TTC549 (cell line): Measurements from ENCODE around the gene TSPYL1.
A peak's percentile ranks its signal among the peaks of the same experiment; 100 is the strongest.
"Not testable (repeated sequence)": the region's sequence is repeated elsewhere in the genome, so short reads cannot be mapped to it uniquely, and the experiment has no call there.

ENCODE experiments used
- FAIRE-seq: peaks from 2 replicates; lab custom pipeline; 2012; peaks lifted over from hg19 to GRCh38; lab: Jason Lieb, UNC

TSPYL1 gene

GRCh38 chr6:116292553-116292952 lies 12.8 kb upstream of the TSPYL1 start:
- no peak for FAIRE-seq

GRCh38 chr6:116291701-116292396 lies 12.1 kb upstream of the TSPYL1 start:
- FAIRE-seq, result no peak

DNA sequence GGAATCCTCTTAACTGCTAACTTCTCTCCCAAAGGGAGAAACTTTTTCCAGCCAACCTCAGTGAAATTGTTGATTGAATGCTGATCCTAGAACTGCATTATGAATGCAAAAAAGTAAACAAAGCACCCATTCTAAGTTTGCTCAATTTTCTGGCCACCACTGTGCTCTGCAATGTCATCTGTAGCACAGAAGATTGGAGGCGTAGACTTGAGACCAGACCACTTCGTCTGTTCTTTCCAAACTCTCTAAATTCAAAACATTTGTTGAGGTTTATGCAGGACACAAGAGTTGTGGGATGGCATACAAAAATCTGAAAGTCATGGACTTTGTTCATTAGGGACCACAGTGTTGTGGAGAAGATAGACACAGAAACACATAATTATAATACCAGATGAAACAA lies 11.1 kb upstream of the TSPYL1 start:
- no peak for FAIRE-seq

GRCh38 chr6:116289876-116290275 lies 10.1 kb upstream of the TSPYL1 start:
- FAIRE-seq, result no peak

DNA sequence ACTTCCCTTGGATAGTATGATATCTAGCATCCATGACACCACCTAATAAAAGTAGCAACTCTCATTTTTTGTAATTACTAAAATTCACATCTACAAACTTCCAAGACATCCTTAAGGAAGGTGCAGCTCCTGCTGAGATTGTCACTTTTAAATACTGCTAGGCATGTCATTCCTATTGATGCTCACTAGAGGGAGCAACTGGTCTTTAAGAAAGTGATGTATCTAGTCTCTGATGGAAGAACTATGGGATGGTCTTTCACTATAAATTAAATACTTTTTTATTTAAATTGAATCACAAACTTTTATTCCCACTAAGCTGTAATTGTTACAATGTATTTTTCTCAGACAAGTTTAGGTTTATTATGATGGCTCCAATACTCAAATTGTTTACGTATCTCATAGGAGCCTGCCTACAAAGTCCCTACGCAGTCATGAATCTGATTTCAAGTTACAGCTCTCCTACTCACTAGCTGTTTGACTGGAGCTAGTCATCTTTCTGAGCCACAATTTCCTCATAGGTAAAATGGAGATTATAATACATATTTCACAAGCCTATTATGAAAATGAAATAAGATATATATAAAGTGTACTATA lies 8.1 kb upstream of the TSPYL1 start:
- FAIRE-seq, result peak; percentile 94

- no peak for FAIRE-seq
Observed at GRCh38 chr6:116286773-116287358, 7.1 kb upstream of the TSPYL1 start.

GRCh38 chr6:116284984-116285383 lies 5.3 kb upstream of the TSPYL1 start:
- not testable (repeated sequence) for FAIRE-seq

DNA sequence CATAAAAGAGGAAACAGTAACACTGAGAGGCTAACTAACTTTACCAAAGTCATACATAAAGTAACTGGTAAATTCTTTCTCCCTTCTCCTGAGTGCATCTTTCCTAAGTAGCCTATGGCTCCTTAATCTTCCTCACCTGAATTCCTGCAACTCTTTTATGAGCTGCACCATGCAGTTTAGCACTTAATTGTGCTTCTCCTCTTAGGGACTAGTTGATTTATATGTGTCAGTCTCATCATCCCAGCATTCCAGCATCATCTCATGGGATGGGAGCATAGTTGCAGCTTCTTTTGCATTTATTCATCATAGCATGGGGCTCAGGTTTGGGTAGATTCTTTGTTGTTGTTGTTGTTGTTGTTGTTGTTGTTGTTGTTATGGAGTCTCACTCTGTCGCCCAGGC lies 3.5 kb upstream of the TSPYL1 start:
- no peak for FAIRE-seq

- FAIRE-seq, result no peak
Observed at GRCh38 chr6:116282698-116283097, 3.0 kb upstream of the TSPYL1 start.

GRCh38 chr6:116280933-116281316 lies 1.2 kb upstream of the TSPYL1 start:
- no peak for FAIRE-seq

DNA sequence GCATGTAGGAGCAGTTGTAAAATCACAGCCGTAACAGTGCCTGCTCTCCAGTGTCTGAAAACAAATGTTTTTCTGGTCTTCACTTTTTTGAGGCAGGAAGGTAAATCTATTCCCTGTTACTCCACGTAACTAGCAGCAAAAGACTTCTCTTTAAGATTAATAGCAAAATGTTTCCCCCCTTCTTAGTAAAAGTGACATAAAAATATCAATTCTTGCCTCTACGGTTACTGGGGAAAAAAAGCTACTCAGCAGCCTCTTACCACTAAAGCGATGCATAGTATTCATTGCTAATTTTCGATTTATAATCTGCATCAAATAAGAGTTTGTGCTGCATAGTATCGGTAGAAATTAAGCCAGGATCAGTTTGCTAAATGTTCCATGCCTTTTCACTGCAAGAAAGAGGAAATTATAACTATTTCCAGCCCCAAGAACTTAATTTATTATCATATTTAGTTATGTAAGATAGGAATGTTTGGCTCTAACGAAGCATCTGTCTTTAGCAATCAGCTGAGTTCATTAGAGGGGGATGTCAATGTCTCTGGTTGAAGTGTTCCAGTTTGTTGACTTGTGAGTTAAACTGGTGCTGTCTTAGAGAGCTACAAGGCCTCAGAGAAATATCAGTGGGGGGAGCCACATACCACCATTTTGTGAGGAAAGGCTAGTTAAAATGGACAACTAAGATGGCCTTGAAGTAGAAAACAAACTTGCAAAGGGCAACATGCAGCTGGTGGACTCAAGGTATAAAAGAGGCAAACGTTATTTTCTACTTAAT lies 617 bp upstream of the TSPYL1 start:
- FAIRE-seq, result no peak

DNA sequence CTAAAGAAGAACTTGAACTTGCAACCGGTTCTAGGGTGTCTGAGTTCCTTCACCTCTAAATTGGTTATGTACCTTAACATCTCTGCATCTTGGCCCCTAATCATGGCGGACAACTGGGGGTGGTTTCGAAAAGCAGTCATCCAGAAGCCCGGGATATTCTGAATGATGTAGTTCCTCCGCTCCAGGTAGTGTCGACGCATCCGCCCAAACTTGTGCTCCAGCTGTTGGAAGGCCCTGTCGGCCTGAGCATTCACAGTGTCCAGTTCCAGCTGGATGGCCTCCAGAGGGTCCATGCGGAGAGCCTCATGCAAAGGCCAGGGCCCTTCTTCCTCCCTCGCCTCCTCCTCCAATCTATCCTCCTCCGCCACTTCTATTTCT lies 887 bp downstream of the TSPYL1 start:
- FAIRE-seq, result no peak

DNA sequence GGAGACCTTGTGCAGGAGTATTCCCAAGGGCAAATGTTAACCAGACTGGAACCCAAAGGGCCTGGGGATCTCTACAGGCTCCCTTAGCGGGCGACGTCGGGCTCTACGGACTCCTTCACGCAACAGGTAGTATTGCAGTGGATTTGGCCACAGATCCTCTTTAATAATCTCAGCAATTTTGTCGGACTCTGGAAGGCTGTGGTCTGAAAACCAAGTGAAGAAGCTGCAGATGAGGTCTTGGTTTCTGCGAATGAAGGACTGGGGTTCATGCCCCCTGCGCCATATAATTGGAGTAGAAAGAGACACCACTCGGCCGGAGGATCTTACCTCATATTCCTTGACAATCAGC lies 1.3 kb downstream of the TSPYL1 start:
- no peak for FAIRE-seq

DNA sequence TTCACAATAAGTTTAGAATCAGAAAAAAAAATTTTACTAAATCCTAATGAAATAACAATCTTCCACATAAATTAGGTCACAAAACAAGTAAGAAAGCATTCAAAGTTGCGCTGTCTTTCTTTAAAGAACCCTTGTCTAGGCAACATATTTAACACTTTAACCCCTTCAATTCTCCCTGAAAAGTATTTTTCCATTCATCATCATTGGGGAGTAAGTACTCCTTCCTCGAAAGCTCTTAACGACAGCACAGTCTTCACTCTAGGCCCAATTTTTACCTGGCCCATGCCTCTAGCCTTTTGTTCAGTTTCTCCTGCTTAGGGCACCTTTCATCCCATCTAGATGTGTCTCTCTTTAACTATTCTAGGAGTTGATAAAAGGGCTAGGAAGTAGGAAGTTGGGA lies 2.6 kb downstream of the TSPYL1 start:
- no peak for FAIRE-seq

GRCh38 chr6:116271149-116271708 lies 8.5 kb downstream of the TSPYL1 start:
- no peak for FAIRE-seq

GRCh38 chr6:116268589-116269293 lies 11.0 kb downstream of the TSPYL1 start:
- peak; percentile 93 for FAIRE-seq

GRCh38 chr6:116267836-116268588 lies 11.7 kb downstream of the TSPYL1 start:
- FAIRE-seq, result no peak

DNA sequence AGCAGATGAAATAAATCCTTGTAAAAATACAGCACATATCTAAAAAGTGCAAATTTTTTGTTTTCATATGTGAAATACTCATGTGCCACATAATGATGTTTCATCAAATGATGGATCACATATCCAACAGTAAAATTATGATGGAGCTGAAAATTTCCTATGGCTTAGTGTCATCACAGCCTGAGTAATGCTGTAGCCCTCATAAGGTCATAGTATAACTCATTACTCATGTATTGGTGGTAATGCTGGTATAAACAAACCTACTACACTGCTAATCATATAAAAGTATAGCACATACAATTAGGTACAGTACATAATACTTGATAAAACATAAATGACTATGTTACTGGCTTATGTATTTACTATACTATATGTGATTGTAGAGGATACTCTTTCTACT lies 12.9 kb downstream of the TSPYL1 start:
- no peak for FAIRE-seq

DNA sequence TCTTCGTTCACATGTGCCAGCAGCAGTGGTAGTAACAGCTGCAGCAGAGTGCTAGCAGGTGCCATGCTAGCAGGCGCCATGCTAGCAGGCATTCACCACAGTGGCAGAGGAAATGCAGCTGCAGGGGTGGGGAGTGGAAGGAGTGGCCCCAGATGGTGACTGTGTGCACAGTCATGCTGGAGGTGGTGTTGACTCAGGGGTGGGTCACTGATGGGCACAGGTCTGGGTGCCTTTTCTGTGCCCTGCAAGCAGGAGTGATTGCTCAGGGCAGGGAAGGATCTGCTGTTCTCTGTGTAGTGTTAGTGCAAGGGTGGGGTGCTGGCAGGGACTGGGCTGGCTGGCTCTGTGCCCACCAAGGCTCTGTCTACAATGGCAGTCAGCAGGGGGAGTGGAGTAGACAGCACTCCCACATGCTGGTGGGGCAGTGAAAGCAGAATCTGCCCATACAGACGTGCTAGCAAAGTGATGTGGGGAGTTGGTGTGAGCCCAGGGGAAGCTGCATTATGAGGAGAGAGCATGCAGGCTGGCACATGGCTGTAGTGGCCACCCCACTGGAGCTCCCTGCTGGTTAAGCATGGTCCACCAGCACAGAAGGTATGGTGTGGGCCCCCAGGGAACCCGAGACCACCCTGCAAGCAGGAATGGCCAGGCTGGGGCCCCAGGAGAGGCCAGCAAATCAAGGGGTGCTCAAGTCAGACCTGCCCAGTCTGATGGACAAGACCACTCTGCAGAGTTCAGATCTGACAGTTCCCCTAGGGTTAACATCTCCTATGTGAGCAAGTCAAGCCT lies 14.5 kb downstream of the TSPYL1 start:
- no peak for FAIRE-seq

GRCh38 chr6:116263353-116263752 lies 16.4 kb downstream of the TSPYL1 start:
- FAIRE-seq, result no peak

GRCh38 chr6:116258520-116258919 lies 21.2 kb downstream of the TSPYL1 start:
- no peak for FAIRE-seq
